Endothelial cell of hepatic sinusoid (primary cell): ENCODE data around the gene NELL2.

Source experiments
- in situ Hi-C: cut with HindIII; loops from 2 replicates; pipeline ENCODE4 v1.10.0; 2017; ENCODE audit warnings: low sequenced_read_pairs

NELL2 gene

GRCh38 chr12:44627387-44628166 lies 248.5 kb downstream of the NELL2 start:
- in situ Hi-C loops = no loop called here

GRCh38 chr12:44626883-44627282 lies 249.2 kb downstream of the NELL2 start:
- in situ Hi-C loops = no loop called here

- in situ Hi-C loops = no loop called here
These were observed 257.2 kb downstream of the NELL2 start for GRCh38 chr12:44618946-44619345.

GRCh38 chr12:44616402-44616801 lies 259.7 kb downstream of the NELL2 start:
- in situ Hi-C loops = no loop called here

GRCh38 chr12:44611538-44611937 lies 264.6 kb downstream of the NELL2 start:
- in situ Hi-C loops = no loop called here

- in situ Hi-C loops = no loop called here
These were observed 272.4 kb downstream of the NELL2 start for GRCh38 chr12:44603701-44604100.

- in situ Hi-C loops = no loop called here
These were observed 283.5 kb downstream of the NELL2 start for GRCh38 chr12:44592626-44593025.

GRCh38 chr12:44589697-44590096 lies 286.4 kb downstream of the NELL2 start:
- in situ Hi-C loops = no loop called here

- in situ Hi-C loops = no loop called here
These were observed 287.5 kb downstream of the NELL2 start for GRCh38 chr12:44588651-44589050.

GRCh38 chr12:44584625-44585024 lies 291.5 kb downstream of the NELL2 start:
- in situ Hi-C loops = no loop called here

GRCh38 chr12:44582521-44582920 lies 293.6 kb downstream of the NELL2 start:
- in situ Hi-C loops = no loop called here

GRCh38 chr12:44581642-44582242 lies 294.4 kb downstream of the NELL2 start:
- in situ Hi-C loops = no loop called here

GRCh38 chr12:44574586-44574985 lies 301.5 kb downstream of the NELL2 start:
- in situ Hi-C loops = no loop called here

- in situ Hi-C loops = no loop called here
These were observed 302.4 kb downstream of the NELL2 start for GRCh38 chr12:44573723-44574122.

GRCh38 chr12:44571006-44571550 lies 305.0 kb downstream of the NELL2 start:
- in situ Hi-C loops = no loop called here

GRCh38 chr12:44570036-44570583 lies 306.0 kb downstream of the NELL2 start:
- in situ Hi-C loops = no loop called here

- in situ Hi-C loops = no loop called here
These were observed 311.0 kb downstream of the NELL2 start for GRCh38 chr12:44565163-44565562.

GRCh38 chr12:44563486-44563885 lies 312.6 kb downstream of the NELL2 start:
- in situ Hi-C loops = no loop called here

GRCh38 chr12:44558340-44559100 lies 317.6 kb downstream of the NELL2 start:
- in situ Hi-C loops = no loop called here

GRCh38 chr12:44555454-44555853 lies 320.7 kb downstream of the NELL2 start:
- in situ Hi-C loops = no loop called here

GRCh38 chr12:44551631-44552030 lies 324.5 kb downstream of the NELL2 start:
- in situ Hi-C loops = no loop called here
